Common myeloid progenitor, CD34-positive (primary cell): ENCODE data around the gene PSMA6.

Experiments
- CTCF ChIA-PET: fragments of 350-600 bp; sonication (Branson Sonifier 250); formaldehyde crosslinking; loops from one replicate; lab custom pipeline; 2021; ENCODE audit warnings: antibody characterized with exemption; lab: Charles Lee
- POLR2A ChIA-PET: fragments of 350-600 bp; sonication (Branson Sonifier 250); formaldehyde crosslinking; loops from one replicate; lab custom pipeline; 2021; ENCODE audit warnings: antibody characterized with exemption; lab: Charles Lee
- DNase-seq, 3 donors: peaks; one replicate each; pipeline versions ENCODE4 v3.0.0 to v3.0.0-alpha.2; 2013
- H3K27ac ChIP-seq, 2 experiments: 1 replicate in 1 of 2; 2 replicates in 1 of 2; pipeline ENCODE4 v1.7.0; 2013; ENCODE audit warnings: inconsistent platforms in 2 of 2, low read length in 2 of 2, mild to moderate bottlenecking in 2 of 2, low read depth in 1 of 2, moderate library complexity in 1 of 2; ENCODE audit not compliant: severe bottlenecking in 2 of 2, insufficient read depth in 1 of 2, poor library complexity in 1 of 2
- H3K27me3 ChIP-seq, 5 experiments: replicated peaks in 2 of 5; 1 replicate in 3 of 5; 2 replicates in 2 of 5; pipeline versions ENCODE4 v1.6.1 to v1.7.0; 2013; ENCODE audit warnings: low read length in 4 of 5, mild to moderate bottlenecking in 2 of 5, moderate library complexity in 2 of 5, inconsistent platforms in 1 of 5; ENCODE audit not compliant: insufficient read depth in 5 of 5, control insufficient read depth in 4 of 5
- H3K36me3 ChIP-seq, 4 experiments: 1 replicate in 2 of 4; 2 replicates in 2 of 4; pipeline versions ENCODE4 v1.6.1 to v1.7.0; 2013; ENCODE audit warnings: low read length in 3 of 4, control low read depth in 1 of 4, mild to moderate bottlenecking in 1 of 4; ENCODE audit not compliant: control insufficient read depth in 4 of 4, insufficient read depth in 4 of 4
- H3K4me1 ChIP-seq, 4 experiments: 1 replicate in 3 of 4; 2 replicates in 1 of 4; pipeline versions ENCODE4 v1.6.1 to v1.7.1; 2013; ENCODE audit warnings: low read length in 3 of 4, mild to moderate bottlenecking in 3 of 4, control low read depth in 1 of 4, inconsistent platforms in 1 of 4, moderate library complexity in 1 of 4; ENCODE audit not compliant: control insufficient read depth in 4 of 4, insufficient read depth in 4 of 4; ENCODE audit errors: control extremely low read depth in 1 of 4
- H3K4me3 ChIP-seq, 7 experiments: 1 replicate in 4 of 7; 2 replicates in 3 of 7; pipeline versions ENCODE4 v1.5.1 to v1.7.0; 2013; ENCODE audit warnings: mild to moderate bottlenecking in 7 of 7, low read length in 6 of 7, moderate library complexity in 6 of 7, inconsistent platforms in 2 of 7, low read depth in 2 of 7, control low read depth in 1 of 7; ENCODE audit not compliant: insufficient read depth in 4 of 7, control insufficient read depth in 1 of 7; ENCODE audit errors: extremely low read depth in 1 of 7
- H3K9me3 ChIP-seq, 5 experiments: 1 replicate in 4 of 5; 2 replicates in 1 of 5; pipeline versions ENCODE4 v1.6.1 to v1.7.1; 2013; ENCODE audit warnings: low read length in 4 of 5, mild to moderate bottlenecking in 2 of 5, inconsistent platforms in 1 of 5, low read depth in 1 of 5, moderate library complexity in 1 of 5; ENCODE audit not compliant: control insufficient read depth in 4 of 5, insufficient read depth in 2 of 5; ENCODE audit errors: control extremely low read depth in 1 of 5
- WGBS: methylation state at CpG from one replicate; pipeline ENCODE4 v1.1.5; 2013; ENCODE audit not compliant: insufficient coverage; 5-methylcytosine and 5-hydroxymethylcytosine counted together

PSMA6 gene

GRCh38 chr14:35257809-35258208 is 34.4 kb upstream of the PSMA6 start:
- DNase-seq = no peak
- H3K27me3 ChIP-seq = no peaks in the 10 kb centered on the region
- POLR2A ChIA-PET = no interaction called here
- H3K4me1 ChIP-seq = peaks cover 0 to 7% (median 5%) of the 10 kb centered on the region in 4 experiments
- no peak overlapping the region for H3K4me3 ChIP-seq
- CTCF ChIA-PET = interaction anchor here (1.0 kb wide), 1 partner anchor 149 kb away, joined by 3 read pairs; no protein-coding TSS in a partner anchor
- H3K9me3 ChIP-seq = peaks cover 0 to 6% (median 2%) of the 10 kb centered on the region in 5 experiments
- H3K36me3 ChIP-seq = peaks cover 2 to 13% (median 5%) of the 10 kb centered on the region in 4 experiments
- no peak overlapping the region for H3K27ac ChIP-seq
- WGBS = no CpG with 5 or more reads among the region's 1 CpG

GRCh38 chr14:35258420-35258819 is 33.8 kb upstream of the PSMA6 start:
- ChIA-PET CTCF (interaction anchor here (0.6 to 1.7 kb wide), 3 partner anchors 139 to 151 kb away, joined by 3 to 6 read pairs (median 3); no protein-coding TSS in a partner anchor), POLR2A (interaction anchor here (0.6 kb wide), 1 partner anchor 32 kb away, joined by 4 read pairs; no protein-coding TSS in a partner anchor)
- no peak for DNase-seq
- peaks cover 0 to 6% (median 2%) of the 10 kb centered on the region in 5 experiments for H3K9me3 ChIP-seq
- no peaks in the 10 kb centered on the region for H3K27me3 ChIP-seq
- 95% methylated on average over 3 of the region's 6 CpGs for WGBS
- peaks cover 0 to 7% (median 5%) of the 10 kb centered on the region in 4 experiments for H3K4me1 ChIP-seq
- peaks cover 2 to 13% (median 5%) of the 10 kb centered on the region in 4 experiments for H3K36me3 ChIP-seq
- H3K27ac ChIP-seq = no peak overlapping the region
- no peak overlapping the region for H3K4me3 ChIP-seq

- Histone ChIP-seq H3K4me1 (peaks cover 0 to 4% (median 0%) of the 10 kb centered on the region in 4 experiments), H3K27ac (no peak overlapping the region), H3K36me3 (peaks cover 4 to 7% (median 6%) of the 10 kb centered on the region in 4 experiments), H3K27me3 (no peaks in the 10 kb centered on the region), H3K9me3 (peaks cover 0 to 6% (median 2%) of the 10 kb centered on the region in 5 experiments), H3K4me3 (no peak overlapping the region)
- POLR2A ChIA-PET = interaction anchor here (0.6 to 2.2 kb wide), 4 partner anchors 106 to 252 kb away, joined by 3 to 7 read pairs (median 4); partner anchors contain the start of gene NFKBIA
- CTCF ChIA-PET = interaction anchor here (0.8 to 4.4 kb wide), 29 partner anchors 8 to 151 kb away, joined by 3 to 27 read pairs (median 4); partner anchors contain the start of genes NFKBIA and PSMA6
- 81% methylated on average over 2 of the region's 2 CpGs for whole genome bisulfite sequencing
- DNase-seq = peak; percentile 53 to 68 (median 67)
These were observed 30.4 kb upstream of the PSMA6 start for GRCh38 chr14:35261774-35262173.

- no peaks in the 10 kb centered on the region for H3K27me3 ChIP-seq
- no peak for DNase-seq
- ChIA-PET CTCF (interaction anchor here (0.8 to 4.4 kb wide), 34 partner anchors 9 to 155 kb away, joined by 3 to 27 read pairs (median 4); partner anchors contain the start of gene NFKBIA), POLR2A (interaction anchor here (0.9 to 2.2 kb wide), 4 partner anchors 106 to 143 kb away, joined by 3 to 7 read pairs (median 4); partner anchors contain the start of gene NFKBIA)
- peaks cover 0 to 4% (median 0%) of the 10 kb centered on the region in 4 experiments for H3K4me1 ChIP-seq
- H3K27ac ChIP-seq = no peak overlapping the region
- no peak overlapping the region for H3K4me3 ChIP-seq
- peaks cover 4 to 9% (median 7%) of the 10 kb centered on the region in 4 experiments for H3K36me3 ChIP-seq
- peaks cover 0 to 6% (median 2%) of the 10 kb centered on the region in 5 experiments for H3K9me3 ChIP-seq
- WGBS = 71% methylated on average over 3 of the region's 3 CpGs
These were observed 29.7 kb upstream of the PSMA6 start for GRCh38 chr14:35262436-35262835.

GRCh38 chr14:35268946-35269345 is 23.2 kb upstream of the PSMA6 start:
- no peak overlapping the region for H3K4me3 ChIP-seq
- H3K9me3 ChIP-seq = no peaks in the 10 kb centered on the region
- no peak overlapping the region for H3K27ac ChIP-seq
- peaks cover 12 to 37% (median 20%) of the 10 kb centered on the region in 4 experiments for H3K36me3 ChIP-seq
- ChIA-PET POLR2A (no interaction called here), CTCF (interaction anchor here (1.8 kb wide), 1 partner anchor 13 kb away, joined by 5 read pairs; no protein-coding TSS in a partner anchor)
- DNase-seq = no peak
- H3K27me3 ChIP-seq = no peaks in the 10 kb centered on the region
- no peaks in the 10 kb centered on the region for H3K4me1 ChIP-seq

GRCh38 chr14:35274805-35275204 is 17.4 kb upstream of the PSMA6 start:
- CTCF ChIA-PET = interaction anchor here (0.6 to 3.7 kb wide), 7 partner anchors 9 to 59 kb away, joined by 3 to 20 read pairs (median 3); no protein-coding TSS in a partner anchor
- Histone ChIP-seq H3K27me3 (no peaks in the 10 kb centered on the region), H3K4me1 (peaks cover 0 to 11% (median 1%) of the 10 kb centered on the region in 4 experiments), H3K4me3 (no peak overlapping the region), H3K36me3 (peaks cover 9 to 41% (median 22%) of the 10 kb centered on the region in 4 experiments), H3K9me3 (no peaks in the 10 kb centered on the region), H3K27ac (no peak overlapping the region)
- no CpG with 5 or more reads among the region's 2 CpGs for WGBS
- DNase-seq = no peak
- POLR2A ChIA-PET = no interaction called here

GRCh38 chr14:35277179-35277578 is 15.0 kb upstream of the PSMA6 start:
- H3K4me3 ChIP-seq = no peak overlapping the region
- ChIA-PET CTCF (interaction anchor here (0.6 to 3.7 kb wide), 5 partner anchors 10 to 128 kb away, joined by 3 to 20 read pairs (median 4); partner anchors contain the start of gene NFKBIA), POLR2A (no interaction called here)
- no peaks in the 10 kb centered on the region for H3K9me3 ChIP-seq
- H3K4me1 ChIP-seq = peaks cover 0 to 16% (median 7%) of the 10 kb centered on the region in 4 experiments
- no peak for DNase-seq
- H3K36me3 ChIP-seq = peaks cover 6 to 33% (median 14%) of the 10 kb centered on the region in 4 experiments
- H3K27me3 ChIP-seq = no peaks in the 10 kb centered on the region
- 100% methylated on average over 3 of the region's 4 CpGs for WGBS
- peak overlapping the region in 1 of 2 experiments; percentile 30 for H3K27ac ChIP-seq
